ENCODE measurements around the gene MAP2K6. TPM values are rescaled to one million over a fixed set of nuclear protein-coding genes. Genes with fewer than 3 reads are reported as not detected.

MAP2K6 gene
- total and polyA plus RNA-seq, 7 donors, result 1.6 to 51.4 (median 9.7) TPM

DNA sequence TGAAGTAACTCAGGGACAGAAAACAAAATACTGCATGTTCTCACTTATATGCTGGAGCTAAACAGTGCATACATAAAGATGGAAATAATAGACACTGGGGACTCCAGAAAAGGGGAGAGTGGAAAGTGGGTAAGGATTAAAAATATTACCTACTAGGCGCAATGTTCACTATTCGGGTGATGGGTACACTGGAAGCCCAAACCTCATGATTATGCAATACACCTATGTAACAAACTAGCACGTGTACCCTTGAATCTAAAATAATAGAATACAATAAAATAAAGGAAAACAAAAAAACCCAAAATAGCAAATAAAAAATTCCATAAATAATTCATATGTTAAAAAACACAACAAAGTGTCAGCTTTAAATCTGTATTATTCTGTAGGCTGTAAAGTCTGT, 56.9 kb downstream of the MAP2K6 start:
- intact Hi-C loops (cut with DNase I), result no loop called here
- 92 to 93% methylated on average over 3 of the region's 3 CpGs for WGBS, 2 donors
- TF ChIP-seq POLR2AphosphoS5 (IDR thresholded peaks at IDR 0.05) (no peak), POLR2A (IDR thresholded peaks at IDR 0.05) (no peak), EP300 (IDR thresholded peaks at IDR 0.05) (no peak)
- TF ChIP-seq, protein P1, sequence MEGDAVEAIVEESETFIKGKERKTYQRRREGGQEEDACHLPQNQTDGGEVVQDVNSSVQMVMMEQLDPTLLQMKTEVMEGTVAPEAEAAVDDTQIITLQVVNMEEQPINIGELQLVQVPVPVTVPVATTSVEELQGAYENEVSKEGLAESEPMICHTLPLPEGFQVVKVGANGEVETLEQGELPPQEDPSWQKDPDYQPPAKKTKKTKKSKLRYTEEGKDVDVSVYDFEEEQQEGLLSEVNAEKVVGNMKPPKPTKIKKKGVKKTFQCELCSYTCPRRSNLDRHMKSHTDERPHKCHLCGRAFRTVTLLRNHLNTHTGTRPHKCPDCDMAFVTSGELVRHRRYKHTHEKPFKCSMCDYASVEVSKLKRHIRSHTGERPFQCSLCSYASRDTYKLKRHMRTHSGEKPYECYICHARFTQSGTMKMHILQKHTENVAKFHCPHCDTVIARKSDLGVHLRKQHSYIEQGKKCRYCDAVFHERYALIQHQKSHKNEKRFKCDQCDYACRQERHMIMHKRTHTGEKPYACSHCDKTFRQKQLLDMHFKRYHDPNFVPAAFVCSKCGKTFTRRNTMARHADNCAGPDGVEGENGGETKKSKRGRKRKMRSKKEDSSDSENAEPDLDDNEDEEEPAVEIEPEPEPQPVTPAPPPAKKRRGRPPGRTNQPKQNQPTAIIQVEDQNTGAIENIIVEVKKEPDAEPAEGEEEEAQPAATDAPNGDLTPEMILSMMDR (IDR thresholded peaks at IDR 0.05), result no peak
- H3K4me3 ChIP-seq, result no peak overlapping the region
- H3K27ac ChIP-seq, result no peak overlapping the region
- DNase-seq, result no peak
- no peaks in the 10 kb centered on the region for H3K9me3 ChIP-seq
- peaks cover 0 to 16% (median 12%) of the 10 kb centered on the region in 4 donors for H3K4me1 ChIP-seq
- no peaks in the 10 kb centered on the region for H3K27me3 ChIP-seq
- peaks cover 0 to 4% (median 0%) of the 10 kb centered on the region in 4 donors for H3K36me3 ChIP-seq

DNA sequence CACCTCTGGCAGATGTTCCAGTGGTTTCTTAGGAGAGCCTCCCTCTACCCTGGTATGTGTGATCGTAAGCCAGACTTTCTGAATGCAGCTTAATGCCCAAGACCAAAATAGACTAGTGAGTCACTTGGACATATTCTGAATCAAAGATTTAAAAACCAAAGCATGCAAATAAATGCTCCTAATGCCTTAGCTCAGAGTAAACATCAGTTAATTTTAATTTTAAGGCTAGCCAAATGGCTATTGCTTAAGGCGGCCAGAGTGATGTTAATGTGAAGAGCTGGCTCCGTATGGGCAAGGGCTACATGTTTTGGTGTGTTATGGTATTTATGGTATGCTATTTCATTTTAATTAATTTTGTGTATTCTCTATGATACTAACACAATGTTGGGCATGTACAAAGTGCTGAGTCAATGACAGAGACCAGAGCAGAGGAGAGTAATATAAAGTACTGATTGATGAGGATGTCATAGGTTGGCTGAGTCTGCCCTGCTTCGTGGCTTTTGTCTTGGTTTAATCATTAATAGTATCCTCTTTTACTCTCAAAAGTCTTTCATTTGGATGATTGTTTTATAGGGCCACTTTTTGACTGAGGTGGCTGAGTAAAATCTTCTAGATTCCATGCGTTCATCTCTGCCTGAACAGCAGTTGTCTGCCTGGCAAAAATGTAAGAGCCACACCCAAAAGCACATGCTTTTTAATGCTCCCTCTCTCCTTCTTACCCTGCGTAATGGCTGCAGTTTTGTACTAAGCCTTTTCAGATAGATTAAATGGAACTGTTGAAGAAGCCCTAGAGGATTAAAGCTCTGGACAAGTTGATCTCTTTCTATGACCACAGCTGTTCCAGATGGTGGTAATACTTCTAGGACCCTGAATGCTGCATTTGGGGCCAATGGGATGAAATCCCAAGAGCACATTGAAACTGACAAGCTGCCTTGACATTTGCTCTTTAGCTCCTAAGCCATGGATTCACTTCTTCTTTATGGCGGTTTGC, 59.6 kb downstream of the MAP2K6 start:
- TF ChIP-seq, protein P1 (IDR thresholded peaks at IDR 0.05), result no peak
- TF ChIP-seq EP300 (IDR thresholded peaks at IDR 0.05), result no peak
- no peak for TF ChIP-seq POLR2A (IDR thresholded peaks at IDR 0.05)
- TF ChIP-seq POLR2AphosphoS5 (IDR thresholded peaks at IDR 0.05), result no peak
- H3K27me3 ChIP-seq, result no peaks in the 10 kb centered on the region
- H3K27ac ChIP-seq, result peak overlapping the region; percentile 4 to 58 (median 20)
- WGBS, 2 donors, result 47 to 66% methylated on average over 7 of the region's 7 CpGs
- H3K4me1 ChIP-seq, result peaks cover 0 to 16% (median 12%) of the 10 kb centered on the region in 4 donors
- no peaks in the 10 kb centered on the region for H3K36me3 ChIP-seq
- no peaks in the 10 kb centered on the region for H3K9me3 ChIP-seq
- intact Hi-C loops (cut with DNase I), result no loop called here
- no peak overlapping the region for H3K4me3 ChIP-seq
- DNase-seq, result no peak

- TF ChIP-seq POLR2A (IDR thresholded peaks at IDR 0.05) (no peak), POLR2AphosphoS5 (IDR thresholded peaks at IDR 0.05) (no peak), EP300 (IDR thresholded peaks at IDR 0.05) (no peak)
- TF ChIP-seq, protein P1 (IDR thresholded peaks at IDR 0.05), result no peak
- no peak for DNase-seq
- 36 to 78% methylated on average over 6 of the region's 6 CpGs for WGBS, 2 donors
- Histone ChIP-seq H3K4me3 (no peak overlapping the region), H3K27ac (no peak overlapping the region), H3K9me3 (no peaks in the 10 kb centered on the region), H3K27me3 (no peaks in the 10 kb centered on the region), H3K4me1 (peaks cover 0 to 16% (median 12%) of the 10 kb centered on the region in 4 donors), H3K36me3 (no peaks in the 10 kb centered on the region)
- intact Hi-C loops (cut with DNase I), result no loop called here
Observed at GRCh38 chr17:69477204-69477902, 62.9 kb downstream of the MAP2K6 start.

DNA sequence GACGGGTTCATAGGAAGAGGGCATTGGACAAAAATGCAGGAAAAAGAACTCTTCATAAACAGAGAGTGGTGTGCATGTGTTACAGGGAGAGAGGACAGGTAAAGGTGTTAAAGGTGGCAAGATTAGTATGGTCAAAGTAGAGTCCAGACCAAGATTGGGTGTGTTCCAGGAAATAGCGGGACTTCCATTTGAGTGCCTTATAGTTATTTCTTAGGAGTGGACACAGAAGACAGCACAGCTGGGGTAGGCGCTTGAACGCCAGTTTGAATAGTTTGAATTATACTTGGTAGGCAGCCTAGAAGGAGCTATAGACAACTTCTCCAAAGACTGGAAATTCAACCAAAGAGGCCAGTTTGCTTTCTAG, 63.4 kb downstream of the MAP2K6 start:
- H3K27ac ChIP-seq, result no peak overlapping the region
- no peaks in the 10 kb centered on the region for H3K9me3 ChIP-seq
- H3K36me3 ChIP-seq, result no peaks in the 10 kb centered on the region
- peaks cover 0 to 16% (median 12%) of the 10 kb centered on the region in 4 donors for H3K4me1 ChIP-seq
- no peak for TF ChIP-seq EP300 (IDR thresholded peaks at IDR 0.05)
- TF ChIP-seq, protein P1 (IDR thresholded peaks at IDR 0.05), result no peak
- TF ChIP-seq POLR2A (IDR thresholded peaks at IDR 0.05), result no peak
- TF ChIP-seq POLR2AphosphoS5 (IDR thresholded peaks at IDR 0.05), result no peak
- no peak for DNase-seq
- no peaks in the 10 kb centered on the region for H3K27me3 ChIP-seq
- H3K4me3 ChIP-seq, result no peak overlapping the region
- WGBS, 2 donors, result 27 to 75% methylated on average over 4 of the region's 4 CpGs
- intact Hi-C loops (cut with DNase I), result no loop called here
